ENCODE data around the gene MAP3K9.

The MAP3K9 gene

DNA sequence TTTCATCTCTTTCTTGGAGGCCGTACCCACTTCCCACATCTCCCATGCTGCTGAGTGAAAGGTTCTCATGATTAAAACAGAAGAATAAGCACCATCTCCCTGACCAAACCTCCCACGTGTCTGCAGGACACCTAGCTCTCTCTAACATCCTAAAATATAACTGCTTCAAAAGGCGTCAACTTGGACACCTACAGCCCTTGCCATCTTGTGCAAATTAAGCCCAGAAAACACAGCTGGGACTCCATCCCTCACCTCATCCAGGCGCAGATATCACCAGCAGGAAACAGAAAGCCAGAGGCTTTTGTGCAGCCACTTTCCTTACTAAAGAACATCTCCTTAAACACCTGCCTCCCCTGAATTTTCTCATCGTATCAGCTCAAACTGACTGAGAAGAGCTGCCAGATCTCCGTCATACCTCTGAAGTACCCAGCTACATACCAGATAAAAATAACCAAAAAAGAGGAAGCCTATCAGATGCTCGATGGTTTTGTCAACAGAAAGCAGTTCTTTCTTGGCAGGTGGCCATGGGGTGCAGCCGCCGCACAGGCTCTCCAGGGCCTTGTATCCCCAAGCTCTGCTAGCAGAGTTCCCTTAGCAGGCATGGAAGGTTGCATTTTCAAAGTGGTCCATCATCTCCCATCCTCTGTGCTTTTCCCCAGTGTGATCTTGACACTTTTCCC, 28.8 kb downstream of the MAP3K9 start:
- Histone ChIP-seq H3K9ac (ENCODE audit: low read length) (0 out of 2 replicates have a peak overlapping the region, but pooled peaks have one; percentile 13), H3K27ac (ENCODE audit: low read depth, low read length) (peak overlapping the region; percentile 71), H3K4me2 (ENCODE audit: low read depth, low read length, poor library complexity, severe bottlenecking) (peak overlapping the region; percentile 55), H3K36me3 (ENCODE audit: low read length) (no peaks in the 10 kb centered on the region), H2AFZ (ENCODE audit: low read depth, low read length, severe bottlenecking) (no peak overlapping the region), H3K9me2 (replicated peaks; ENCODE audit: insufficient read depth, low read length) (no peaks in the 10 kb centered on the region), H3K9me3 (ENCODE audit: insufficient read depth, low read length) (no peaks in the 10 kb centered on the region), H3K4me3 (ENCODE audit: insufficient read depth, low read length, poor library complexity, severe bottlenecking) (peak overlapping the region; percentile 7), H3K27me3 (ENCODE audit: low read length) (no peaks in the 10 kb centered on the region), H4K20me1 (ENCODE audit: low read depth, low read length) (peaks cover 5% of the 10 kb centered on the region; the same call in 1 of the 2 replicates), H3K79me2 (ENCODE audit: insufficient read depth, low read length) (peaks cover 43% of the 10 kb centered on the region), H3F3A (ENCODE audit: insufficient read depth) (0 out of 2 replicates have a peak, but pooled peaks cover 5% of the 10 kb centered on the region)
- TF ChIP-seq, protein P1, sequence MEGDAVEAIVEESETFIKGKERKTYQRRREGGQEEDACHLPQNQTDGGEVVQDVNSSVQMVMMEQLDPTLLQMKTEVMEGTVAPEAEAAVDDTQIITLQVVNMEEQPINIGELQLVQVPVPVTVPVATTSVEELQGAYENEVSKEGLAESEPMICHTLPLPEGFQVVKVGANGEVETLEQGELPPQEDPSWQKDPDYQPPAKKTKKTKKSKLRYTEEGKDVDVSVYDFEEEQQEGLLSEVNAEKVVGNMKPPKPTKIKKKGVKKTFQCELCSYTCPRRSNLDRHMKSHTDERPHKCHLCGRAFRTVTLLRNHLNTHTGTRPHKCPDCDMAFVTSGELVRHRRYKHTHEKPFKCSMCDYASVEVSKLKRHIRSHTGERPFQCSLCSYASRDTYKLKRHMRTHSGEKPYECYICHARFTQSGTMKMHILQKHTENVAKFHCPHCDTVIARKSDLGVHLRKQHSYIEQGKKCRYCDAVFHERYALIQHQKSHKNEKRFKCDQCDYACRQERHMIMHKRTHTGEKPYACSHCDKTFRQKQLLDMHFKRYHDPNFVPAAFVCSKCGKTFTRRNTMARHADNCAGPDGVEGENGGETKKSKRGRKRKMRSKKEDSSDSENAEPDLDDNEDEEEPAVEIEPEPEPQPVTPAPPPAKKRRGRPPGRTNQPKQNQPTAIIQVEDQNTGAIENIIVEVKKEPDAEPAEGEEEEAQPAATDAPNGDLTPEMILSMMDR (IDR thresholded peaks at IDR 0.05; ENCODE audit: insufficient read depth, low read length, poor library complexity, severe bottlenecking): no peak
- no peak for TF ChIP-seq EZH2phosphoT487 (conservative IDR thresholded peaks at IDR 0.05; ENCODE audit: low read length)

DNA sequence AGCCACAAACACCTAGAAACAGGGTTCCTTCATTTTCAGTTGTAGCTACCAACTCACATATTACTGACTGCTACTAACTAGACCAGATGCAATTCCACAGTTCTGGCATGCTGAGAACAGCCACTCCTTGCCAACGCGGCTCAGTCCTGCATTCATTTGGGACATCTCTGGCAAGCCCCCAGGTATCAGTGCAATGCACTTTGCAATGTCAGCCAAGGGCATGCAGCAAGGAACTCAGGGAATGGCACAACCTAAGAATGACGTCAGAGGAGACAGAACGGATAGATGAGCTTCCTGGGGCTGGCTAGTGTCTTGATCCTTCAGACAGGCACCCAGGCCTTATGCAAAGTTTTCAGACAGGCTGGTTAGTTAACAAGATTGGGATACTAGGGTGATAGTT, 29.6 kb downstream of the MAP3K9 start:
- TF ChIP-seq, protein P1 (IDR thresholded peaks at IDR 0.05; ENCODE audit: insufficient read depth, low read length, poor library complexity, severe bottlenecking): no peak
- no peak for TF ChIP-seq EZH2phosphoT487 (conservative IDR thresholded peaks at IDR 0.05; ENCODE audit: low read length)
- Histone ChIP-seq H3K27ac (ENCODE audit: low read depth, low read length) (no peak overlapping the region), H3F3A (ENCODE audit: insufficient read depth) (0 out of 2 replicates have a peak, but pooled peaks cover 5% of the 10 kb centered on the region), H3K9me2 (replicated peaks; ENCODE audit: insufficient read depth, low read length) (no peaks in the 10 kb centered on the region), H3K9me3 (ENCODE audit: insufficient read depth, low read length) (no peaks in the 10 kb centered on the region), H3K36me3 (ENCODE audit: low read length) (no peaks in the 10 kb centered on the region), H3K27me3 (ENCODE audit: low read length) (no peaks in the 10 kb centered on the region), H3K9ac (ENCODE audit: low read length) (no peak overlapping the region), H2AFZ (ENCODE audit: low read depth, low read length, severe bottlenecking) (no peak overlapping the region), H3K4me3 (ENCODE audit: insufficient read depth, low read length, poor library complexity, severe bottlenecking) (no peak overlapping the region), H3K79me2 (ENCODE audit: insufficient read depth, low read length) (peaks cover 40% of the 10 kb centered on the region), H3K4me2 (ENCODE audit: low read depth, low read length, poor library complexity, severe bottlenecking) (peak overlapping the region; percentile 55), H4K20me1 (ENCODE audit: low read depth, low read length) (peaks cover 5% of the 10 kb centered on the region; the same call in 1 of the 2 replicates)

DNA sequence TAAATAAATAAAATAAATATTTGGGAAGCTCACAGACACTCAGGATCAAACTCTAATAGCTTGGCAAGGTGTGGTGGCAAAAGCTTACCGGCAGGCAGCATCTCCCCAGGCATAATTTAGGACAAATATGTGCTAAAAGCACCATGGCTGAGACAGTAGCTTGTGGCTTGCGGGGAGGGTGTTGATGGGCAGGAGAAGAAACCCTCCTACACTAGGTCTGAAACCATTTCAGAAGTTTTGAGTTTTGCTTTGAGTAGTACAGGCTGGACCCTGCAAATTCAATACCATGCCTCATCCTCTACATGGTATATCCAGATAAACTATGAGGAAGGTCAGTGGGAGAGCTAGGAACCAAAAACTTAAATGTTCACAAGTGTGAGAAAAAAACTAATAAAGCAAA, 33.1 kb downstream of the MAP3K9 start:
- H3K9ac ChIP-seq (ENCODE audit: low read length): no peak overlapping the region
- H3K4me2 ChIP-seq (ENCODE audit: low read depth, low read length, poor library complexity, severe bottlenecking): no peak overlapping the region
- H3K9me3 ChIP-seq (ENCODE audit: insufficient read depth, low read length): no peaks in the 10 kb centered on the region

More for the DNA sequence above, 33.1 kb downstream of the MAP3K9 start:
- 0 out of 2 replicates have a peak, but pooled peaks cover 5% of the 10 kb centered on the region for H3F3A ChIP-seq (ENCODE audit: insufficient read depth)
- peaks cover 5% of the 10 kb centered on the region; the same call in 1 of the 2 replicates for H4K20me1 ChIP-seq (ENCODE audit: low read depth, low read length)
- TF ChIP-seq EZH2phosphoT487 (conservative IDR thresholded peaks at IDR 0.05; ENCODE audit: low read length): no peak
- TF ChIP-seq, protein P1 (IDR thresholded peaks at IDR 0.05; ENCODE audit: insufficient read depth, low read length, poor library complexity, severe bottlenecking): no peak
- H3K79me2 ChIP-seq (ENCODE audit: insufficient read depth, low read length): peaks cover 40% of the 10 kb centered on the region
- no peak overlapping the region for H2AFZ ChIP-seq (ENCODE audit: low read depth, low read length, severe bottlenecking)
- no peak overlapping the region for H3K4me3 ChIP-seq (ENCODE audit: insufficient read depth, low read length, poor library complexity, severe bottlenecking)
- no peak overlapping the region for H3K27ac ChIP-seq (ENCODE audit: low read depth, low read length)
- no peaks in the 10 kb centered on the region for H3K36me3 ChIP-seq (ENCODE audit: low read length)
- no peaks in the 10 kb centered on the region for H3K27me3 ChIP-seq (ENCODE audit: low read length)
- no peaks in the 10 kb centered on the region for H3K9me2 ChIP-seq (replicated peaks; ENCODE audit: insufficient read depth, low read length)
